Posterior cingulate gyrus (tissue), 11 donors: ENCODE measurements around the gene C15orf40.

ENCODE experiments used
- DNase-seq, 10 donors: peaks; one replicate each; pipeline versions ENCODE4 v3.0.0 to v3.0.0-alpha.2; 2020 to 2021; ENCODE audit warnings: mixed read lengths in 3 of 10
- intact Hi-C: fragments of 100-400 bp; cut with DNase I; formaldehyde crosslinking; loops from one replicate; pipeline ENCODE4 v1.15.1; 2023

Gene C15orf40

DNA sequence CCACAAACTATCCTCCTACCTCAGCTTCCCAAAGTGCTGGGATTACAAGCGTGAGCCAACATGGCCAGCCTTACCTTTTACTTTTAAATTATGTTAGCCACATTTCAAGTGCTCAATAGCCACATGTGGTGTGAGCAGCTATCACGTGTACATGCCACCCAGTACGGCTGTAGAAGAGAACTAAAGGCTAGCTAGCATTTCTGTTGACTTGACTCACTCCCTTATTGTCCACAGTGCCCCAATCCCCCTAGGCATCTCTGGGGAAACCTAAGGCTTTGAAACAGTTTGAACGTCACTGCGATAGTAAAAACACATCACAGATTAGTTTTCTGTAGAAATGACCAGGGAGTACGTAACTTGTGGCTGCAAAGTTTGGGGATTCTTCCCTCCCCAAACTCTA lies 12.0 kb downstream of the C15orf40 start:
- intact Hi-C loops, result no loop called here
- DNase-seq, result no peak

DNA sequence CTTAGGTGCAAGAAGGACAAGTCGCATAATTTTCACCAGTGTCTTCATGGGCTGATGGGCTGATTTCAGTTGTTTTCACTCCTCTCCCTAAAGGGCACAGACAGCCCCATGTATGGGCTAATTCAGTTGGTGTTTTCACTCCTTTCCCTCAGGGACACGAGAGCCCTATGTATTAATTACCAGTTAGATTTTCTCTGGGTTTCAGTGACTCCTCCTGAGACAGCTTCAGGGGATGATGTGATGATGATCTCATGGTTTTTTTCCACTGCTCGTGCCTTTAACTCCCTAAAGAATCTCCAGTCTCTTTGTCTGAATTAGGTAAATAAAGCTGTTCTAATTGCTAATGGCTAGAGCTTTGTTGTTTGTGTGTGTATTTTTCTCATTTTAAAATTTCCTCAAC lies 15.5 kb downstream of the C15orf40 start:
- DNase-seq, result no peak
- intact Hi-C loops, result no loop called here

GRCh38 chr15:82995076-82995475 lies 16.4 kb downstream of the C15orf40 start:
- intact Hi-C loops, result no loop called here
- no peak for DNase-seq

DNA sequence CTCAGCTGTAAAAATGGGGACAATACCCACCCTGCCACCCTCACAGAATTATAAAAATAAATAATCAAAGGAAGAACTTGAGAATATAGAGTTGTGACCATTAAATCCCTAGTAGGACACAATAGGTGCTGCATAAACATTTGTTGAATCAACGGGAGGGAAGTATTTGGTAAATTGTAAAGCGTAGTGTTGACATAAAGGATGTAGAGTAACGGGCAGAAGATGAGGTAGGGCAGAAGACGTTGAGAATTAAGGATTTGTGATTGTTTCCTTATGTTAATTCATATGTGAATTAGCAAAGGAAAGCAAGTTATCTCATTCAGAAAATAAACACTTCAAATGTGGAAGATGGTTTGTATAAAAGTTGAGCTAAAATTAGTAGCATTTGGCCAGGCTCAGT lies 18.3 kb downstream of the C15orf40 start:
- DNase-seq, result no peak
- intact Hi-C loops, result no loop called here

DNA sequence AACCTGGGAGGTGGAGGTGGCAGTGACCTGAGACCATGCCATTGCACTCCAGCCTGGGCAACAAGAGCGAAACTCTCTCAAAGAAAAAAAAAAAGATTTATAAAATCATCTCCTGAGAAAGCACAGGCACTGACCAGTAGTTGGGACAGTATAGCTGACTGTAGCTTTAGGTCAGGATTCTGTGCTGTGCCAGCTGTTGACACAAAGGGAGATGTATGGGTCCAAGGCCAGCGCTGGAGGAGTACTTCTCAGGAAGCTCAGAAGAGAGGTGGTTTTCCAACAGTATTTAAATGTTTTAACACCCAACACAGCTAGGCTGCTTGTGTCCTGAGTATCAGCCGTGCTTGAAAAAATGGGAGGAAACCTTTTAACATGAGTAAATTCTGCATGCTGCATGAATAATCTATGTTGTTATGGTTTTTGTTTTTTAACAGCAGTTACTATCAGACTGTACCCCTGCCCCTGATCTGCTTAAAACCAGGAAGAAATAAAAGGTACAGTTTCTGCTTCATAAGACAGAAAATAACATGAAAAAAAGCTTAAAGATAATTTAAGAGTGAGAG lies 18.9 kb downstream of the C15orf40 start:
- intact Hi-C loops, result no loop called here
- no peak for DNase-seq

- intact Hi-C loops, result loop anchor here (5.0 kb wide), 1 partner anchor 34 kb away; the partner anchor contains the start of gene HOMER2
- no peak for DNase-seq
Observed at GRCh38 chr15:82986442-82986780, 25.0 kb downstream of the C15orf40 start.

DNA sequence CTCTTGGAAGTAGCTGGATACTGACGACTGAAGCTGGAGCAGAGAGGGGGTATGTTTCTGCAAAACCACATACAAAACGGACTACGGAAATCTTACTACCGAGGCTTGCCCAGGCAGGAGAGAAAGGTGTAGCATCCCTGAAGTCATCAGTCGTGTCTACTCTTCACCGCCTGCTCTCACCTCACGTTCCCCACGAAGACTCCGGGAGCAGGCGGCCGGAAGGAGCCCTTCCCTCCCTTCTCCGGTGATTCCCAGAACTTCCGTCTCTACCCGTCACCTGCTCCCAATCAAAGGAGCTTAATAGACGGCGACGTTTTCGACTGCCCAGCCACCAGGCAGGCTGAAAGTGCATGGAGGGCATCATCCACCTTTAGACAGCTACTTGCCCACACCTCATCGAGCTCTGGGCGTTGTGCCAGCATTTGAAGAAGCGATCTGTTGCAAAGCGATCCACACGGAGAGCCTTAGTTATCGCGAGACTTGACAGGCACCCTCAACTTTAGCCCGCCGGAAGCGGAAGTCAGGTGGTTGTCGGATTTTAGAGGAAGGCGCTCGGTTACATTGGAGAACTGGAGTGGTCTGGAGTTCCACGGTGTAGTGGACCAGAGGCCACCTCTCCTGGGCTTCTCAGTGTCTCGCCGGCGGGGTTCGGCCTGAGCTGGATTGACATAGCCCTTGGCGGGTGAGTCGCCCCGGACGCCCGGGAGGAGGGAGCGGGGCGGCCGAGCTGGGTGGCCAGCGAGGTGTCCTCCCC lies 25.6 kb downstream of the C15orf40 start, which contains the start of gene RAMAC:
TSS of gene RAMAC (plus strand) at position 523 of the 754 bp plus-strand sequence. CDS start 2,809 bp downstream, outside the sequence.
- intact Hi-C loops, result loop anchor here (5.0 kb wide), 1 partner anchor 34 kb away; the partner anchor contains the start of gene HOMER2
- peak; percentile 88 to 99 (median 96) for DNase-seq

DNA sequence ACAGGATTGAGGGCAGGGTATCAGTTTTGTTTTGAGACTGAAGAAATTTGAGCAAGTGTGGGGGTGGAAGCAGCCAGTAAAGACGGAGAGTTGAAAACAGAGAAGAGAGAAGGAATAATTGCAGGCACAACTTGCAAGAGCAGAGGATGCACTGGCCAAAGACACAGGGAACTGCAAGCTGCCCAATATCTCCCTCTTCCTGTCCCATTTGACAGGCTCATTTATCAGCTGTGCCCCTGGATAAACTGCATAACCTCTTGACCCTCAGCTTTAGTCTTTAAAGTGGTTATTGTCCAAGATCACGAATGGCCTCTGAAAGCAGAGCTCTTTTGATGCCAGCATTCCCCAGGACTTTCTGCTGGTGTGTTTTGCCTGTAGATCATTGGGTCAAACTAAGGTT lies 30.5 kb downstream of the C15orf40 start:
- intact Hi-C loops, result no loop called here

DNA sequence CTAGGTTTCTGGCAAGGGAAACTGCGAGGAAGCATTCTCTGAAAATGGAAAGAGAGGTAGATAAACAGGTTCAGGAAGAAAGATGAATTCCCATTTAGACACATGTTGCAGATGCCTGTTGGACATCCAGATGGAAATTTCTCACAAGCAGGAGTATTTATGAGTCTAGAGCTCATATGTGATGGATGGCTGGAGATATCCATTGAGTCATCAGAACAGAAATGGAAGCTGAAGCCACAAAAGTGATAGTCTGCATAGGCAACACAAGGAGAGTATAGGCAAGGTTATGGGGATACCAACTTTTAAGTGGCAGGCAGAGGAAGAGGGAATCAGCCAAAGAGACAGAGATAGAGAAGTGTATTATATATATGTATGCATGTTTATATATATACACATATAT lies 31.7 kb downstream of the C15orf40 start:
- intact Hi-C loops, result no loop called here
- DNase-seq, result no peak

More for the DNA sequence above, 30.5 kb downstream of the C15orf40 start:
- DNase-seq, result no peak

- no peak for DNase-seq
- intact Hi-C loops, result no loop called here
Observed at GRCh38 chr15:82978438-82978837, 33.0 kb downstream of the C15orf40 start.

GRCh38 chr15:82977076-82977475 lies 34.4 kb downstream of the C15orf40 start:
- DNase-seq, result no peak
- intact Hi-C loops, result no loop called here

DNA sequence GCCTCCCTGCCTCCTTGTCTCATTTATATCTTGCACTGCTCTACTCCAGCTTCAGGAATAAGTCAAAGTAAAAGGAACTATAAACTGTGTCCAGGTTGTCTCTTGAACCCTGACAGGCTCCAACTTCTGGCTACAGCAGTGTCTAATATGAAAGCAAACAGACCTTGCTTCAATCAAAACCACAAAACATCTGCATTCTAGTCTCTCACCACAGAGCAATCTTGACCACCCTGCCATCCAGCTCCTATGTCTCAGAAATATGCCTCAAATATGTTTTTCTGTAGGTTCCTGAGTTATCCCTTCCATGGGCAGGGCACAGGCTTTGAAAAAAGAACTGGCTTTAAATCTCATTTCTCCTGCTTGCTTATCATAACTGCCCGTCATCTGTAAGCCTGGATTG lies 38.4 kb downstream of the C15orf40 start:
- no peak for DNase-seq
- intact Hi-C loops, result no loop called here

DNA sequence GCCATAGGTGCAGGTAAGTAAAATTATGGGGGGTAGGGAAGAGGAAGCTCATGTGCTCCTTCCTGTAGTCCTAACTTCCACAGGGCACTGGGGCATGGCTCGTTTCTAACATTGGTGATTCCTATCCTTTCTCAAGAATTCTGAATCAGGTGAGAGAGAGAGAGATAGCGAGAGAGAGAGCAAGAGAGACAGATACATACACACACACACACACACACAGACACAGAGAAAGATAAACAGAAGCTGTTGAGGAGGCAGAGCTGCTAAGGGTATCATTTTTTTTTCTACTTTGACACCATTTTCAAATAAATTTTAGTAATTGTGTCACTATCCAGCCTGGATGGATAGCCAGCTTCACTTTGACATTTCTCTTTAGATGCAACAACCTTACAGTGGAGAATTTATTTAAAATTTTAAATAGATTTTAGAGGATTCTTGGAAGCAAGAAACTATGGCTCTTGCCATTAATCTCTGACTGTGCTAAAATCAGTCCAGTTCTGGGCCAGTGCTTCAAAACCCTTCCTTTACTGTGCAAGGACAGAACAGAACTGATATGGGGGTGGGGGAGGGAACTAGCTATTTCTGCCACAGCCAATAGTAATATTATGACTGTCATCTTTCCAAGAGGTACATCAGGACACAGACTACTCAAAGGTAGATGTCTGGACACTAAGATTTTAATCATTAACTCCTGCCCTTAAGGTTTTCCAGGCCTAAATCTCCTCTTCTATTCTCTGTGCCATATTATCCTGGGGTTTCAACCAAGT lies 40.0 kb downstream of the C15orf40 start:
- DNase-seq, result no peak

DNA sequence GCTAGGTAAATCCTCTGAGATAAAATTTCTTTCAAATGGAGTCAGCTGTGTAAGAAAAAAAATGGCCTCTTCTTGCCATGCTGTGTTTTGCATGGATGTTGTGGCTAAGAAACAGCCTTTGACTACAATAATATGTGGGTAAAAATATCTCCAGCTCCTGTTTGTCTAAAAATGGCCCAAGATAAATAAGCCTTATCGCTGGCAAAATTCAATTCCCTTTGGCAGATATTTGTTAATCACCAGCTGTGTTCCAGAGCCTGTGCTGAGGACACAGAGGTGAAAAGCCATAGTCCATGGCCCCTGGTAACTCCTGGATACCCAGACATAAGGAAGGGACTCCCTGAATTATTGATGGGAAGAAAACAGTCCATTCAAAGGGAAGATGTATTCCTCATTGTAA lies 40.7 kb downstream of the C15orf40 start:
- intact Hi-C loops, result no loop called here
- no peak for DNase-seq

More for the DNA sequence above, 40.0 kb downstream of the C15orf40 start:
- intact Hi-C loops, result no loop called here

DNA sequence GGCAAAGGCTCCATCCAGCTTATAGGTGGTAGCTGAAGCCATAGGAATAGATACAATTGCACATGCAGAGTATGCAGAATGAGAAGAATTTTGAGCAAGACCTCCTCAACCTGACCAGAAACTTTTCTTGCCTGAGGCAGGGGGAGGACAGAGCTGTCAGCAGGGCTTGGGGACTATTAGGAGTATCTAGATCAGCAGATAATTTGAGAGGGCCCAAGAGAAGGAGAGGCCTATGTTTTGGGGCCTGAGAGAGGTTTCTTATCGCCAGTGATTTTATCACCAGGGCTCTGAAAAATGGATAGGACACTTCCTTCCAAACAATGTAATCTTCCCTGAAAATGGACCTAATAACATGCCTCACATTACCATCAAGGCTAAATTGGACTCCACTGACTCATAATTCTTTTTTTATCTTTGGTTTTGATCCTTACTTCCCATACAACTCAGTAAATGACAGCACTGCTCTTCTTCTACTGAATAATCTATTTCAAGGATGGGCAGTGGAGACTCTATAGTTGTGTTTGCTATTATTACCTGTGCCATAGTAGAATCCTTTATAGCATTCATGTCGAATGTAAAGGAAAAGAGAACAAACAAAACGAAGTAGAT lies 41.3 kb downstream of the C15orf40 start:
- intact Hi-C loops, result no loop called here
- DNase-seq, result no peak

DNA sequence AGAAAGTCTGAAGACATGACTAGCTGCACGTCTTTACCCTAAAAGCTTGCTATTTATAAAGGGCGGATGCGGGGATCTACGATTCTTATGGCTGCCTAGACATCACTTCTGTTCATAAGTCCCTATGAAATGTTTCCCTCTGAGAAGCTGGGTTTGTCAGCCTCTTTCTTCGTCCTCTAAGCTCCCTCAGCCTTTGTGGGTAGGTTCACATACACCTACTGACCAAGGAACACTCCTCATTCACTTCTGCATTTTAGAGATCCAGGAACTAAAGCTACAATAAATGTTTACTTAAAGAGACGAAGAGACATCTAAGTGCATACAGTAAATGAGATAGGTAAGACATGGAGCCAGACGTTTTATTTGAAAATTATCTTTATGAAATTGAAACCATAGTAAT lies 42.1 kb downstream of the C15orf40 start:
- intact Hi-C loops, result no loop called here
- no peak for DNase-seq

DNA sequence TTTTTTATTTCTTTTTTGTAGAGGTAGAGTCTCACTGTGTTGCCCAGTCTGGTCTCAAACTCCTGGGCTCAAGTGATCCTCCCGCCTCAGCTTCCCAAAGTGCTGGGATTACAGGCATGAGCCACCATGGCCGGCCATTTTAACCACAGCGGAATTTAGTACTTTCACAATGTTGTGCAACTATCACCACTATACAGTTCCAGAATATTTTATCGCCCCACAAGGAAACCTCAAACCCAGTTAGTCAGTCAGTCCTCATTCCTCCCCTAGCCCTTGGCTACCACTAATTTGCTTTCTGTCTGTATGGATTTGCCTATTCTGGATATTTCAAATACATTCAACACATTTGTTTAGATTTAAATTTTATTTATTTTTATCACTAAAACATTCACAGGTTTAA lies 43.4 kb downstream of the C15orf40 start:
- intact Hi-C loops, result no loop called here
- DNase-seq, result no peak

- DNase-seq, result no peak
- intact Hi-C loops, result no loop called here
Observed at GRCh38 chr15:82966671-82967071, 44.8 kb downstream of the C15orf40 start.

- intact Hi-C loops, result no loop called here
Observed at GRCh38 chr15:82964890-82965289, 46.5 kb downstream of the C15orf40 start.

GRCh38 chr15:82963471-82964341 lies 47.7 kb downstream of the C15orf40 start:
- intact Hi-C loops, result no loop called here
- DNase-seq, result no peak

More at GRCh38 chr15:82964890-82965289, 46.5 kb downstream of the C15orf40 start:
- no peak for DNase-seq
